GM23338 (cell line): Measurements from ENCODE around the gene CTRB1.
"Not testable (repeated sequence)": the region's sequence is repeated elsewhere in the genome, so short reads cannot be mapped to it uniquely, and the experiment has no call there.

Source experiments
- CREB1 ChIP-seq: fragments of 250-450 bp; sonication (Bioruptor Pico); IDR thresholded peaks from 2 replicates; pipeline ENCODE4 v1.5.0; 2020; ENCODE audit warnings: low read depth, mild to moderate bottlenecking, moderate library complexity
- EZH2 ChIP-seq: fragments of 200-600 bp; sonication (generic); IDR thresholded peaks from one replicate; pipeline ENCODE4 v1.8.0; 2017; ENCODE audit warnings: antibody characterized with exemption, mild to moderate bottlenecking, low read depth; ENCODE audit not compliant: unreplicated experiment
- JUNB ChIP-seq: IDR thresholded peaks from one replicate; pipeline ENCODE4 v1.6.1; 2016; ENCODE audit warnings: antibody characterized with exemption; ENCODE audit not compliant: unreplicated experiment
- POLR2AphosphoS5 ChIP-seq: IDR thresholded peaks from 2 replicates; pipeline ENCODE4 v1.6.1; 2016; ENCODE audit warnings: antibody characterized with exemption, low read depth
- ZNF331 ChIP-seq: fragments of 250-450 bp; sonication (Bioruptor Pico); IDR thresholded peaks from 2 replicates; pipeline ENCODE4 v1.5.0; 2020; ENCODE audit warnings: low read depth, mild to moderate bottlenecking, moderate library complexity
- TF ChIP-seq, protein P1 (sequence below): IDR thresholded peaks from one replicate; pipeline ENCODE4 v1.6.1; 2018; ENCODE audit warnings: antibody characterized with exemption; ENCODE audit not compliant: unreplicated experiment
- TF ChIP-seq, protein P2 (sequence below), 2 experiments: fragments of 200-600 bp in 1 of 2; sonication (generic) in 1 of 2; conservative IDR thresholded peaks; 2 replicates each; pipeline versions ENCODE4 v1.5.1 to v1.6.1; 2016 to 2017; ENCODE audit warnings: antibody characterized with exemption in 2 of 2, low read depth in 2 of 2, mild to moderate bottlenecking in 2 of 2, moderate library complexity in 1 of 2

DNA sequence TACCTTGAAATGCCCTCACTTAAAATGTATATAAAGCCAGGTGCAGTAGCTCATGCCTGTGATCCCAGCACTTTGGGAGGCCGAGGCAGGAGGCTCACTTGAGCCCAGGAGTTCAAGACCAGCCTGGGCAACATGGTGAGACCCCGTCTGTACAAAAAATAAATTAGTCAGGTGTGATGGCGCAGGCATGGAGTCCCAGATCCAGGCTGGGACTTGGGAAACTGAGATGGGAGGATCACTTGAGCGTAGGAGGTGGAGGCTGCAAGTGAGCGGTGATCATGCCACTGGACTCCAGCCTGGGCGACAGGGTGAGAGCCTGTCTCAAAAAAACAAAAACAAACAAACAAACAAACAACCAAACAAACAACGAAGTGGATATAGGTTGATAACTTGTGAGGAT lies 9.3 kb upstream of the CTRB1 start:
- TF ChIP-seq, protein P1, sequence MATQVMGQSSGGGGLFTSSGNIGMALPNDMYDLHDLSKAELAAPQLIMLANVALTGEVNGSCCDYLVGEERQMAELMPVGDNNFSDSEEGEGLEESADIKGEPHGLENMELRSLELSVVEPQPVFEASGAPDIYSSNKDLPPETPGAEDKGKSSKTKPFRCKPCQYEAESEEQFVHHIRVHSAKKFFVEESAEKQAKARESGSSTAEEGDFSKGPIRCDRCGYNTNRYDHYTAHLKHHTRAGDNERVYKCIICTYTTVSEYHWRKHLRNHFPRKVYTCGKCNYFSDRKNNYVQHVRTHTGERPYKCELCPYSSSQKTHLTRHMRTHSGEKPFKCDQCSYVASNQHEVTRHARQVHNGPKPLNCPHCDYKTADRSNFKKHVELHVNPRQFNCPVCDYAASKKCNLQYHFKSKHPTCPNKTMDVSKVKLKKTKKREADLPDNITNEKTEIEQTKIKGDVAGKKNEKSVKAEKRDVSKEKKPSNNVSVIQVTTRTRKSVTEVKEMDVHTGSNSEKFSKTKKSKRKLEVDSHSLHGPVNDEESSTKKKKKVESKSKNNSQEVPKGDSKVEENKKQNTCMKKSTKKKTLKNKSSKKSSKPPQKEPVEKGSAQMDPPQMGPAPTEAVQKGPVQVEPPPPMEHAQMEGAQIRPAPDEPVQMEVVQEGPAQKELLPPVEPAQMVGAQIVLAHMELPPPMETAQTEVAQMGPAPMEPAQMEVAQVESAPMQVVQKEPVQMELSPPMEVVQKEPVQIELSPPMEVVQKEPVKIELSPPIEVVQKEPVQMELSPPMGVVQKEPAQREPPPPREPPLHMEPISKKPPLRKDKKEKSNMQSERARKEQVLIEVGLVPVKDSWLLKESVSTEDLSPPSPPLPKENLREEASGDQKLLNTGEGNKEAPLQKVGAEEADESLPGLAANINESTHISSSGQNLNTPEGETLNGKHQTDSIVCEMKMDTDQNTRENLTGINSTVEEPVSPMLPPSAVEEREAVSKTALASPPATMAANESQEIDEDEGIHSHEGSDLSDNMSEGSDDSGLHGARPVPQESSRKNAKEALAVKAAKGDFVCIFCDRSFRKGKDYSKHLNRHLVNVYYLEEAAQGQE = not testable (repeated sequence)
- TF ChIP-seq, protein P2, sequence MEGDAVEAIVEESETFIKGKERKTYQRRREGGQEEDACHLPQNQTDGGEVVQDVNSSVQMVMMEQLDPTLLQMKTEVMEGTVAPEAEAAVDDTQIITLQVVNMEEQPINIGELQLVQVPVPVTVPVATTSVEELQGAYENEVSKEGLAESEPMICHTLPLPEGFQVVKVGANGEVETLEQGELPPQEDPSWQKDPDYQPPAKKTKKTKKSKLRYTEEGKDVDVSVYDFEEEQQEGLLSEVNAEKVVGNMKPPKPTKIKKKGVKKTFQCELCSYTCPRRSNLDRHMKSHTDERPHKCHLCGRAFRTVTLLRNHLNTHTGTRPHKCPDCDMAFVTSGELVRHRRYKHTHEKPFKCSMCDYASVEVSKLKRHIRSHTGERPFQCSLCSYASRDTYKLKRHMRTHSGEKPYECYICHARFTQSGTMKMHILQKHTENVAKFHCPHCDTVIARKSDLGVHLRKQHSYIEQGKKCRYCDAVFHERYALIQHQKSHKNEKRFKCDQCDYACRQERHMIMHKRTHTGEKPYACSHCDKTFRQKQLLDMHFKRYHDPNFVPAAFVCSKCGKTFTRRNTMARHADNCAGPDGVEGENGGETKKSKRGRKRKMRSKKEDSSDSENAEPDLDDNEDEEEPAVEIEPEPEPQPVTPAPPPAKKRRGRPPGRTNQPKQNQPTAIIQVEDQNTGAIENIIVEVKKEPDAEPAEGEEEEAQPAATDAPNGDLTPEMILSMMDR (conservative IDR thresholded peaks at IDR 0.05; ENCODE audit: low read depth in 2 of 2) = not testable (repeated sequence)
- not testable (repeated sequence) for TF ChIP-seq EZH2; ZNF331; POLR2AphosphoS5; CREB1 (CRISPR knock-in tag); JUNB
